ENCODE results near the gene DOCK4. TPM values are rescaled to one million over a fixed set of nuclear protein-coding genes. Genes with fewer than 3 reads are reported as not detected.

Gene DOCK4
- total RNA-seq, 1 donor from 2014 or later = 100 TPM

DNA sequence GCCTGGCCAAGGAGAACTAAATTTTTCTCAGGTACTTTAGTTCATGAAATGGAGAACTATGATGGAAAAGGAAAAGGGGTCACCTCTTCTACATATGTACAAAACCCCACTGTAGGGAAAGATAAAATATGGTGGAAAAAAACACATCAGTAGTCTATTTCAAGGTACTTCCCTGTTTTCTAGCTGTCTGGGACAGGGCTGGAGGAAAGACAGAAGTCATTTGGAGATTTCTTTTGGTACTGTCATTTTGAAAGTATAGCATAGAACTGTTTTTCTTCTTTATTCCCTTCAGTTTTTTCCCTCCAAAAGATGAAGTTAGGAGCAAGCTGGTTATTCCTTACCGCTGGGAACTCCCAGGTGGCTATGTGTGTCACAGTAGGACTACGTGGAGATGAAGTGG is 196.1 kb downstream of the DOCK4 start:
- Histone ChIP-seq H3K27me3 (no peaks in the 10 kb centered on the region), H3K4me3 (no peak overlapping the region), H3K27ac (no peak overlapping the region), H3K9me3 (no peaks in the 10 kb centered on the region), H3K4me1 (peaks cover 16% of the 10 kb centered on the region), H3K36me3 (no peaks in the 10 kb centered on the region)
- no peak for ATAC-seq
- TF ChIP-seq, protein P1, sequence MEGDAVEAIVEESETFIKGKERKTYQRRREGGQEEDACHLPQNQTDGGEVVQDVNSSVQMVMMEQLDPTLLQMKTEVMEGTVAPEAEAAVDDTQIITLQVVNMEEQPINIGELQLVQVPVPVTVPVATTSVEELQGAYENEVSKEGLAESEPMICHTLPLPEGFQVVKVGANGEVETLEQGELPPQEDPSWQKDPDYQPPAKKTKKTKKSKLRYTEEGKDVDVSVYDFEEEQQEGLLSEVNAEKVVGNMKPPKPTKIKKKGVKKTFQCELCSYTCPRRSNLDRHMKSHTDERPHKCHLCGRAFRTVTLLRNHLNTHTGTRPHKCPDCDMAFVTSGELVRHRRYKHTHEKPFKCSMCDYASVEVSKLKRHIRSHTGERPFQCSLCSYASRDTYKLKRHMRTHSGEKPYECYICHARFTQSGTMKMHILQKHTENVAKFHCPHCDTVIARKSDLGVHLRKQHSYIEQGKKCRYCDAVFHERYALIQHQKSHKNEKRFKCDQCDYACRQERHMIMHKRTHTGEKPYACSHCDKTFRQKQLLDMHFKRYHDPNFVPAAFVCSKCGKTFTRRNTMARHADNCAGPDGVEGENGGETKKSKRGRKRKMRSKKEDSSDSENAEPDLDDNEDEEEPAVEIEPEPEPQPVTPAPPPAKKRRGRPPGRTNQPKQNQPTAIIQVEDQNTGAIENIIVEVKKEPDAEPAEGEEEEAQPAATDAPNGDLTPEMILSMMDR (IDR thresholded peaks at IDR 0.05) = no peak
- DNase-seq = no peak
- intact Hi-C loops (cut with DNase I) = no loop called here

DNA sequence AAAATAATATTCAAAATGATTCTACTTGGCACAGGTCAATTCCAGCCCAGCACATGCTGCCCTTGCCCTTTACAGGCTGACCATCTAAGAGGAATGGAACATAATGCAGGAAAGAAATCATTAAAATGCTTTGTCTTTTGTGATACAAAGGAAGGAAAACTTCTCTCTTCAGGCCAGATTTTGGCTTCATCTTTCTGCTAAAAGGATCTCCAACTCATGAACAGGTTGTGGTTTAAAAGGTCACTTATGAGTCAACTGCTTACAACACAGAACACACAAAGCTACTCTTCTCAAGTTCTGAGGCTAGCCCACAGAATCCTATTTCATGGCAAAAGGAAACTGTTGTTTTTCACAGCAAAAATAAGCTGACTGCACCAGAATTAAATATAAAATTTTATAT is 197.1 kb downstream of the DOCK4 start:
- ATAC-seq (no peak), DNase-seq (no peak)
- intact Hi-C loops (cut with DNase I) = no loop called here
- Histone ChIP-seq H3K4me3 (no peak overlapping the region), H3K9me3 (no peaks in the 10 kb centered on the region), H3K27ac (no peak overlapping the region), H3K36me3 (no peaks in the 10 kb centered on the region), H3K27me3 (no peaks in the 10 kb centered on the region), H3K4me1 (peaks cover 16% of the 10 kb centered on the region)
- TF ChIP-seq, protein P1 (IDR thresholded peaks at IDR 0.05) = no peak

DNA sequence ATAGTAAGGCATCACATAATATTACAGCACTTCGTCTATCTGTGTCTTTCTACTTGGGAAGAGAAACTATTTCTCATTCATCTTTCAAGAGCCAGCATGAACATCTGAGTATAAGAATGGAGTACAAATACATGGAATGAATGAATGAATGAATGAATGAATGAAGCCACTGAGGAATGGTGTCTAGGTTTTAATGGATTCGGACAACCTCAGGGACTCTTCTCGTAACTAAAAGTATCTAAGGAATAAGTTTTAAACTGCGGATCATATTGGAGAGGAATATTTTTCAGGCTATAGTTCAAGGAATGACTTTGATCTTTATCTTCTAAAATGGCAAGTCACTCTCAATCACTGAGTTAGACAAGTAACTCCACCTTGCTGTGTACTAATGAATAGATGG is 199.0 kb downstream of the DOCK4 start:
- intact Hi-C loops (cut with DNase I) = no loop called here
- Histone ChIP-seq H3K27me3 (no peaks in the 10 kb centered on the region), H3K36me3 (peaks cover 12% of the 10 kb centered on the region), H3K9me3 (no peaks in the 10 kb centered on the region), H3K4me1 (peaks cover 16% of the 10 kb centered on the region), H3K27ac (no peak overlapping the region), H3K4me3 (no peak overlapping the region)
- DNase-seq (no peak), ATAC-seq (no peak)
- TF ChIP-seq, protein P1 (IDR thresholded peaks at IDR 0.05) = no peak

DNA sequence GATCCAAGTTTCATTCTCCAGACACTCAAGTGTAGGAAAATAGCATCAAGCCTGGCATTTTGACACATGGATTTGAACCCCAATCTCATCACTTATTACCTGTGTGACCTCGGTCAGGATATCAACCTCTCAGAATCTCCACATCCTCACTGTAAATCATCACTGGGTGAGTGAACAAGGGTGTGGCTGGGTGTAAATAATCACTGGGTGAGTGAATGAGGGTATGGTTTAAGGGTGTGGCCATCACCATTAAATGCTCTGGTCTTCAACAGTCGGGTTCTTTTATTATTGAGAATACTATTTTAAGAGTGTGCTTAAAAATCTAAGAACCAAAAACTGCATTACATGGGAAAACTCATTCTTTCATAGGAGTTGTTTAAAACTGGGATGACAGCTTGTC is 200.1 kb downstream of the DOCK4 start:
- DNase-seq (no peak), ATAC-seq (no peak)
- Histone ChIP-seq H3K27me3 (no peaks in the 10 kb centered on the region), H3K27ac (no peak overlapping the region), H3K36me3 (peaks cover 12% of the 10 kb centered on the region), H3K4me1 (peaks cover 8% of the 10 kb centered on the region), H3K4me3 (no peak overlapping the region), H3K9me3 (no peaks in the 10 kb centered on the region)
- intact Hi-C loops (cut with DNase I) = no loop called here
- TF ChIP-seq, protein P1 (IDR thresholded peaks at IDR 0.05) = no peak

DNA sequence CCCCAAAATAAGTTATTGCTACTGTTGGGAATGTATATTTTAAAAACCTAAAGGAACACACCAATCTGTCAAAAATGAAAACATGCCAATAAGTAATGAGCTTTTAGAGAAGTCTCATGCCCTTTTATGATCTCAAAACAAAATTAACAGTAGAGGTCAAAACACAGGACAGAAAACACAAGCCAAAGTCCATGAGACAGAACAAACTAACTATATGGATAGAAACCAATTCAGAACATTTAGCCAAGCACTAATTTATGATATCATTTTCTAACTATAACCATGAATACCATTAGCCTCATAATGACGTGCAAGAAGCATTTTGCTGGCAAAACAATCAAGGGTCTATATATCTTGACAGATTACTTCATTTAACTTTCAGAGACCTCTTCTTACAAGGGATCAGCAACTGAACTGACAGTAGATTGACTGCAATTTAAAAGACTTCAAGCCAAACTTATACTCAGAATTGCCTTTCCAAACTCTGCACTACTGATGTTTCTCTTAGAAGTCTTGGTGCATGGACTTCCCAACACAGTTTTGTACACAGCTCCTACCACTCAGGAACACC is 200.9 kb downstream of the DOCK4 start:
- ATAC-seq = no peak
- H3K4me1 ChIP-seq = peaks cover under 1% of the 10 kb centered on the region
- H3K4me3 ChIP-seq = no peak overlapping the region
- TF ChIP-seq, protein P1 (IDR thresholded peaks at IDR 0.05) = no peak
- H3K9me3 ChIP-seq = no peaks in the 10 kb centered on the region
- peaks cover 12% of the 10 kb centered on the region for H3K36me3 ChIP-seq
- H3K27me3 ChIP-seq = no peaks in the 10 kb centered on the region
- H3K27ac ChIP-seq = no peak overlapping the region
- no peak for DNase-seq
- intact Hi-C loops (cut with DNase I) = no loop called here

All from upper lobe of right lung (tissue), 1 donor.